ENCODE data around the gene APBA2. TPM values are rescaled to one million over a fixed set of nuclear protein-coding genes. Genes with fewer than 3 reads are reported as not detected.

Gene APBA2
- total RNA-seq, 4 donors from 2014 or later = 7.2 to 33.8 (median 8.8) TPM

GRCh38 chr15:28994142-28994830 is 108.5 kb downstream of the APBA2 start:
- Histone ChIP-seq H3K4me1 (no peaks in the 10 kb centered on the region), H3K9me3 (no peaks in the 10 kb centered on the region), H3K27me3 (no peaks in the 10 kb centered on the region), H3K27ac (no peak overlapping the region), H3K4me3 (no peak overlapping the region), H3K36me3 (no peaks in the 10 kb centered on the region)
- TF ChIP-seq POLR2A (IDR thresholded peaks at IDR 0.05) (no peak), CTCF (IDR thresholded peaks at IDR 0.05) (no peak)
- no peak for DNase-seq

GRCh38 chr15:28994831-28995596 is 109.2 kb downstream of the APBA2 start:
- Histone ChIP-seq H3K36me3 (no peaks in the 10 kb centered on the region), H3K27me3 (no peaks in the 10 kb centered on the region), H3K4me1 (no peaks in the 10 kb centered on the region), H3K27ac (no peak overlapping the region), H3K9me3 (no peaks in the 10 kb centered on the region), H3K4me3 (no peak overlapping the region)
- no peak for TF ChIP-seq CTCF (IDR thresholded peaks at IDR 0.05)
- TF ChIP-seq POLR2A (IDR thresholded peaks at IDR 0.05) = no peak
- DNase-seq = no peak

- no peaks in the 10 kb centered on the region for H3K36me3 ChIP-seq
- no peak for TF ChIP-seq CTCF (IDR thresholded peaks at IDR 0.05)
- TF ChIP-seq POLR2A (IDR thresholded peaks at IDR 0.05) = no peak
- H3K4me1 ChIP-seq = no peaks in the 10 kb centered on the region
- H3K4me3 ChIP-seq = no peak overlapping the region
- DNase-seq = no peak
- no peak overlapping the region for H3K27ac ChIP-seq
- no peaks in the 10 kb centered on the region for H3K27me3 ChIP-seq
- H3K9me3 ChIP-seq = no peaks in the 10 kb centered on the region
Observed at GRCh38 chr15:28995705-28996104, 109.9 kb downstream of the APBA2 start.

- no peak for DNase-seq
- H3K27me3 ChIP-seq = no peaks in the 10 kb centered on the region
- no peak overlapping the region for H3K27ac ChIP-seq
- no peaks in the 10 kb centered on the region for H3K4me1 ChIP-seq
- no peaks in the 10 kb centered on the region for H3K9me3 ChIP-seq
- no peak overlapping the region for H3K4me3 ChIP-seq
- TF ChIP-seq POLR2A (IDR thresholded peaks at IDR 0.05) (no peak), CTCF (IDR thresholded peaks at IDR 0.05) (no peak)
- no peaks in the 10 kb centered on the region for H3K36me3 ChIP-seq
Observed at GRCh38 chr15:28996289-28996688, 110.5 kb downstream of the APBA2 start.

- Histone ChIP-seq H3K27me3 (no peaks in the 10 kb centered on the region), H3K4me1 (no peaks in the 10 kb centered on the region), H3K4me3 (no peak overlapping the region), H3K36me3 (no peaks in the 10 kb centered on the region), H3K9me3 (no peaks in the 10 kb centered on the region), H3K27ac (no peak overlapping the region)
- no peak for DNase-seq
- TF ChIP-seq POLR2A (IDR thresholded peaks at IDR 0.05) (no peak), CTCF (IDR thresholded peaks at IDR 0.05) (no peak)
Observed at GRCh38 chr15:28996953-28997352, 111.2 kb downstream of the APBA2 start.
